Measurements from ENCODE around the gene AGRN. TPM values are rescaled to one million over a fixed set of nuclear protein-coding genes. Genes with fewer than 3 reads are reported as not detected.
"Not testable (repeated sequence)": the region's sequence is repeated elsewhere in the genome, so short reads cannot be mapped to it uniquely, and the experiment has no call there.

AGRN gene
- total and polyA plus RNA-seq, 2 of the 4 experiments (the other 2 are of a cell fraction): 8.1 to 115 TPM

GRCh38 chr1:1011396-1011949, 8.4 kb upstream of the AGRN start:
- H4K5ac ChIP-seq (ENCODE audit: low read depth, low read length): no peak overlapping the region
- no peak overlapping the region for H3K4ac ChIP-seq (ENCODE audit: low read depth, low read length)
- DNase-seq: no peak
- H2BK5ac ChIP-seq (ENCODE audit: low read depth, low read length, poor library complexity, severe bottlenecking): no peak overlapping the region
- H3K14ac ChIP-seq (replicated peaks; ENCODE audit: low read depth, low read length): no peak overlapping the region
- H2BK20ac ChIP-seq (ENCODE audit: low read depth, low read length): no peak overlapping the region
- POLR2A ChIA-PET (ENCODE audit: unreplicated experiment): no interaction called here
- no peaks in the 10 kb centered on the region for H3K27me3 ChIP-seq (ENCODE audit: control insufficient read depth, insufficient read depth, low read length)
- ATAC-seq (ENCODE audit: low read depth): no peak
- no peak overlapping the region for H3K56ac ChIP-seq (ENCODE audit: extremely low read depth, insufficient read depth, low read length)
- H3K9me1 ChIP-seq (ENCODE audit: insufficient read depth, low read length): peaks cover 5% of the 10 kb centered on the region; the same call in 1 of the 2 replicates
- no peak overlapping the region for H4K91ac ChIP-seq (ENCODE audit: insufficient read depth, low read depth, low read length)
- 94% methylated on average over 12 of the region's 14 CpGs; no CpG with 5 or more reads in 1 of the 2 experiments for WGBS, 2 experiments (ENCODE audit: extremely low coverage in 2 of 2, insufficient read length in 1 of 2)
- dilution Hi-C loops (cut with HindIII; ENCODE audit: low sequenced_read_pairs, unreplicated experiment): no loop called here
- peaks cover 4% of the 10 kb centered on the region for H3K4me1 ChIP-seq (ENCODE audit: control insufficient read depth, insufficient read depth, low read length)
- H3K79me1 ChIP-seq (ENCODE audit: low read depth in 1 of 2, low read length in 2 of 2): peaks cover 0 to 13% of the 10 kb centered on the region in 2 experiments; a peak in 2 of 4 replicates
- no peak overlapping the region for H2BK120ac ChIP-seq (ENCODE audit: low read depth, low read length)
- intact Hi-C loops (cut with micrococcal nuclease): no loop called here
- no peak overlapping the region for H2AK9ac ChIP-seq (replicated peaks; ENCODE audit: low read depth, low read length, poor library complexity)
- H3K9ac ChIP-seq (ENCODE audit: low read depth, low read length): no peak overlapping the region
- CTCF ChIA-PET: no interaction called here
- H3K27ac ChIP-seq (ENCODE audit: insufficient read depth, low read length): no peak overlapping the region
- no peaks in the 10 kb centered on the region for H3K36me3 ChIP-seq (ENCODE audit: control insufficient read depth, insufficient read depth, low read length)
- TF ChIP-seq MAFK (IDR thresholded peaks at IDR 0.05; ENCODE audit: low read depth, low read length) (no peak), ELK1 (IDR thresholded peaks at IDR 0.05; ENCODE audit: borderline replicate concordance, low read depth, low read length) (no peak), CHD1 (IDR thresholded peaks at IDR 0.05; ENCODE audit: low read depth, low read length) (no peak), BHLHE40 (IDR thresholded peaks at IDR 0.05; ENCODE audit: low read depth, low read length) (no peak)
- H2BK15ac ChIP-seq (ENCODE audit: low read depth, low read length): no peak overlapping the region
- H3K18ac ChIP-seq (ENCODE audit: low read depth, low read length): no peak overlapping the region
- BruUV-seq (replicated peaks): no TSS peak
- H4K8ac ChIP-seq (ENCODE audit: low read depth in 2 of 2, low read length in 2 of 2): no peak overlapping the region
- no peak overlapping the region for H2AFZ ChIP-seq (replicated peaks; ENCODE audit: low read length, poor library complexity)
- no peaks in the 10 kb centered on the region for H3K9me3 ChIP-seq (ENCODE audit: control insufficient read depth, insufficient read depth, low read length)
- no peak overlapping the region for H2AK5ac ChIP-seq (ENCODE audit: low read depth, low read length)
- no peaks in the 10 kb centered on the region for H4K20me1 ChIP-seq (ENCODE audit: insufficient read depth, low read length)
- no peak overlapping the region for H3K4me3 ChIP-seq (ENCODE audit: insufficient read depth, low read depth, low read length)
- H3K4me2 ChIP-seq (ENCODE audit: low read depth, low read length): no peak overlapping the region
- H3K23ac ChIP-seq (ENCODE audit: low read depth, low read length): peak overlapping the region; percentile 42; the same call in 1 of the 2 replicates
- in situ Hi-C loops (cut with MboI; ENCODE audit: low sequenced_read_pairs): no loop called here

DNA sequence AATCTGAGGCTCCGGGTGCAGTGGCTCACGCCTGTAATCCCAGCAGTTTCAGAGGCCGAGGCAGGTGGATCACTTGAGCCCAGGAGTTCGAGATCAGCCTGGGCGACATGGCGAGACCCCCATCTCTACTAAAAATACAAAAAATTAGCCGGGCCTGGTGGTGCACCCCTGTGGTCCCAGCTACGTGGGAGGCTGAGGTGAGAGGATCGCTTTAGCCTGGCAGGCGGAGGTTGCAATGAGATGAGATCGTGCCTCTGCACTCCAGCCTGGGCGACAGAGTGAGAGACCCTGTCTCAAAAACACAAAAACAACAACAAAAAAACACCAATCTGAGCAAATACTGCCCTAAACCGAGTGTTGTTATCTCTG, 7.2 kb upstream of the AGRN start:
- Histone ChIP-seq H2BK15ac (ENCODE audit: low read depth, low read length) (peak overlapping the region; percentile 48; the same call in 2 of the 3 replicates), H3K9ac (ENCODE audit: low read depth, low read length) (peak overlapping the region; percentile 73), H3K4ac (ENCODE audit: low read depth, low read length) (peak overlapping the region; percentile 77; the same call in 1 of the 2 replicates), H2BK5ac (ENCODE audit: low read depth, low read length, poor library complexity, severe bottlenecking) (peak overlapping the region; percentile 74), H4K91ac (ENCODE audit: insufficient read depth, low read depth, low read length) (peak overlapping the region; percentile 94), H4K5ac (ENCODE audit: low read depth, low read length) (peak overlapping the region; percentile 35; the same call in 1 of the 2 replicates), H3K23ac (ENCODE audit: low read depth, low read length) (peak overlapping the region; percentile 83), H3K56ac (ENCODE audit: extremely low read depth, insufficient read depth, low read length) (peak overlapping the region; percentile 92), H3K14ac (replicated peaks; ENCODE audit: low read depth, low read length) (peak overlapping the region; percentile 92), H3K27ac (ENCODE audit: insufficient read depth, low read length) (peak overlapping the region; percentile 61; the same call in 1 of the 2 replicates), H3K18ac (ENCODE audit: low read depth, low read length) (peak overlapping the region; percentile 56; the same call in 1 of the 2 replicates), H4K8ac (ENCODE audit: low read depth in 2 of 2, low read length in 2 of 2) (peak overlapping the region; percentile 68 to 96), H3K4me3 (ENCODE audit: insufficient read depth, low read depth, low read length) (peak overlapping the region; percentile 54; the same call in 1 of the 2 replicates), H2AK9ac (replicated peaks; ENCODE audit: low read depth, low read length, poor library complexity) (peak overlapping the region; percentile 37), H2BK120ac (ENCODE audit: low read depth, low read length) (peak overlapping the region; percentile 66; the same call in 1 of the 2 replicates), H3K79me1 (ENCODE audit: low read depth in 1 of 2, low read length in 2 of 2) (peaks cover 0 to 11% of the 10 kb centered on the region in 2 experiments; a peak in 2 of 4 replicates), H2AFZ (replicated peaks; ENCODE audit: low read length, poor library complexity) (peak overlapping the region; percentile 99), H3K4me2 (ENCODE audit: low read depth, low read length) (peak overlapping the region; percentile 70)
- H2BK20ac ChIP-seq (ENCODE audit: low read depth, low read length); H3K9me3 ChIP-seq (ENCODE audit: control insufficient read depth, insufficient read depth, low read length); H3K9me1 ChIP-seq (ENCODE audit: insufficient read depth, low read length); CTCF ChIA-PET; H4K20me1 ChIP-seq (ENCODE audit: insufficient read depth, low read length); H3K36me3 ChIP-seq (ENCODE audit: control insufficient read depth, insufficient read depth, low read length); DNase-seq; H3K4me1 ChIP-seq (ENCODE audit: control insufficient read depth, insufficient read depth, low read length); POLR2A ChIA-PET (ENCODE audit: unreplicated experiment); in situ Hi-C loops (cut with MboI; ENCODE audit: low sequenced_read_pairs); BruUV-seq (replicated peaks); H2AK5ac ChIP-seq (ENCODE audit: low read depth, low read length); H3K27me3 ChIP-seq (ENCODE audit: control insufficient read depth, insufficient read depth, low read length); dilution Hi-C loops (cut with HindIII; ENCODE audit: low sequenced_read_pairs, unreplicated experiment): not testable (repeated sequence)
- WGBS, 2 experiments (ENCODE audit: extremely low coverage in 2 of 2, insufficient read length in 1 of 2): no CpG with 5 or more reads among the region's 13 CpGs
- ATAC-seq (ENCODE audit: low read depth): peak; percentile 1; the same call in 1 of the 2 replicates
- intact Hi-C loops (cut with micrococcal nuclease): loop anchor here (2.0 kb wide), 1 partner anchor 28 kb away; no protein-coding TSS in a partner anchor

Measured in IMR-90 (cell line).